HG03139 (cell line): ENCODE results near the gene FAF1.
"Not testable (repeated sequence)": the region's sequence is repeated elsewhere in the genome, so short reads cannot be mapped to it uniquely, and the experiment has no call there.

ENCODE experiments used
- ATAC-seq: cut with Tn5 transposase; IDR thresholded peaks from one replicate; pipeline ENCODE4 v1.9.1; 2021; ENCODE audit not compliant: unreplicated experiment

Gene FAF1

GRCh38 chr1:50852889-50853288, 107.2 kb downstream of the FAF1 start:
- ATAC-seq, result no peak

GRCh38 chr1:50851466-50851865, 108.6 kb downstream of the FAF1 start:
- ATAC-seq, result no peak

- no peak for ATAC-seq
Observed at GRCh38 chr1:50851034-50851433, 109.0 kb downstream of the FAF1 start.

GRCh38 chr1:50847303-50847702, 112.8 kb downstream of the FAF1 start:
- ATAC-seq, result no peak

- ATAC-seq, result no peak
Observed at GRCh38 chr1:50846224-50846839, 113.7 kb downstream of the FAF1 start.

GRCh38 chr1:50841791-50842387, 118.2 kb downstream of the FAF1 start:
- ATAC-seq, result no peak

- no peak for ATAC-seq
Observed at GRCh38 chr1:50836117-50836516, 124.0 kb downstream of the FAF1 start.

- ATAC-seq, result no peak
Observed at GRCh38 chr1:50833216-50833615, 126.9 kb downstream of the FAF1 start.

GRCh38 chr1:50832167-50832566, 127.9 kb downstream of the FAF1 start:
- ATAC-seq, result no peak

- no peak for ATAC-seq
Observed at GRCh38 chr1:50831300-50832061, 128.6 kb downstream of the FAF1 start.

- ATAC-seq, result no peak
Observed at GRCh38 chr1:50830621-50831020, 129.4 kb downstream of the FAF1 start.

GRCh38 chr1:50829014-50829958, 130.8 kb downstream of the FAF1 start:
- ATAC-seq, result no peak

- ATAC-seq, result no peak
Observed at GRCh38 chr1:50827546-50827945, 132.5 kb downstream of the FAF1 start.

GRCh38 chr1:50826792-50827191, 133.3 kb downstream of the FAF1 start:
- ATAC-seq, result not testable (repeated sequence)

GRCh38 chr1:50822035-50822776, 137.9 kb downstream of the FAF1 start:
- ATAC-seq, result no peak

- ATAC-seq, result no peak
Observed at GRCh38 chr1:50820545-50820944, 139.5 kb downstream of the FAF1 start.

- ATAC-seq, result no peak
Observed at GRCh38 chr1:50812346-50812745, 147.7 kb downstream of the FAF1 start.

GRCh38 chr1:50808296-50808695, 151.8 kb downstream of the FAF1 start:
- ATAC-seq, result no peak

GRCh38 chr1:50796272-50796671, 163.8 kb downstream of the FAF1 start:
- no peak for ATAC-seq

- no peak for ATAC-seq
Observed at GRCh38 chr1:50793521-50793920, 166.5 kb downstream of the FAF1 start.
